Lung (tissue), 12 donors: ENCODE measurements around the gene CLCN1. TPM values are rescaled to one million over a fixed set of nuclear protein-coding genes. Genes with fewer than 3 reads are reported as not detected.
A peak's percentile ranks its signal among the peaks of the same experiment; 100 is the strongest.

Experiments used
- ATAC-seq: fragments of 200-7000 bp; cut with Tn5 transposase; one replicate; pipeline ENCODE4 v1.9.1; 2020; ENCODE audit warnings: moderate number of reproducible peaks; ENCODE audit not compliant: insufficient read depth, low FRiP score
- DNase-seq, 3 donors: peaks; one replicate each; pipeline ENCODE4 v3.0.0-alpha.2; 2013 to 2017
- H3K27ac ChIP-seq, 2 donors: one replicate each; pipeline ENCODE4 v1.5.1; 2013; ENCODE audit warnings: mild to moderate bottlenecking in 2 of 2, moderate library complexity in 2 of 2, control low read depth in 1 of 2, inconsistent platforms in 1 of 2, low read depth in 1 of 2, low read length in 1 of 2
- H3K27me3 ChIP-seq, 3 donors: one replicate each; pipeline ENCODE4 v1.5.1; 2013; ENCODE audit warnings: low read length in 2 of 3; ENCODE audit not compliant: control insufficient read depth in 3 of 3, insufficient read depth in 3 of 3
- H3K36me3 ChIP-seq, 4 donors: one replicate each; pipeline ENCODE4 v1.5.1; 2013; ENCODE audit warnings: low read length in 4 of 4, mild to moderate bottlenecking in 1 of 4, moderate library complexity in 1 of 4; ENCODE audit not compliant: control insufficient read depth in 4 of 4, insufficient read depth in 4 of 4
- H3K4me1 ChIP-seq, 5 donors: one replicate each; pipeline ENCODE4 v1.5.1; 2013; ENCODE audit warnings: low read length in 5 of 5, mild to moderate bottlenecking in 2 of 5, moderate library complexity in 1 of 5; ENCODE audit not compliant: control insufficient read depth in 5 of 5, insufficient read depth in 5 of 5
- H3K4me3 ChIP-seq: one replicate; pipeline ENCODE4 v1.5.1; 2013; ENCODE audit warnings: mild to moderate bottlenecking, control low read depth, moderate library complexity
- H3K9ac ChIP-seq, 2 donors: one replicate each; pipeline ENCODE4 v1.5.1; 2013; ENCODE audit warnings: low read length in 2 of 2, control low read depth in 1 of 2; ENCODE audit not compliant: insufficient read depth in 1 of 2
- H3K9me3 ChIP-seq, 4 donors: one replicate each; pipeline ENCODE4 v1.5.1; 2013; ENCODE audit warnings: low read length in 3 of 4, mild to moderate bottlenecking in 1 of 4, moderate library complexity in 1 of 4; ENCODE audit not compliant: control insufficient read depth in 4 of 4, insufficient read depth in 3 of 4
- WGBS, 2 donors: extraction: QIAGEN DNeasy Blood & Tissue Kit; methylation state at CpG; one replicate each; pipeline ENCODE4 v1.1.7; 2013; 5-methylcytosine and 5-hydroxymethylcytosine counted together
- polyA plus RNA-seq, 2 donors: library from polyadenylated mRNA; stranded (reverse); fragments of 200-250 nt; gene quantifications; one replicate each; pipeline ENCODE4 v1.2.1, GENCODE V29; 2013
- total RNA-seq, 2 donors: library from RNA; depleted of rRNA in 1 of 2; stranded (reverse); fragments of >200 nt in 1 of 2; gene quantifications; one replicate each; pipeline ENCODE4 v1.2.1, GENCODE V29; 2014 to 2021
- TF ChIP-seq, protein P1 (sequence below): IDR thresholded peaks from 2 replicates; pipeline ENCODE4 v1.5.1; 2012; ENCODE audit warnings: mild to moderate bottlenecking; ENCODE audit errors: control extremely low read depth, extremely low read depth
- donor health status: control.
- donor health status: control.
- donor health status: Bipolar disorder and iron deficiency.
- donor health status: healthy.
- donor health status: DM: yes; HTN: yes; CAD: no.

The CLCN1 gene
- total and polyA plus RNA-seq, 4 donors: 0.06 to 0.18 TPM; not detected in 2

DNA sequence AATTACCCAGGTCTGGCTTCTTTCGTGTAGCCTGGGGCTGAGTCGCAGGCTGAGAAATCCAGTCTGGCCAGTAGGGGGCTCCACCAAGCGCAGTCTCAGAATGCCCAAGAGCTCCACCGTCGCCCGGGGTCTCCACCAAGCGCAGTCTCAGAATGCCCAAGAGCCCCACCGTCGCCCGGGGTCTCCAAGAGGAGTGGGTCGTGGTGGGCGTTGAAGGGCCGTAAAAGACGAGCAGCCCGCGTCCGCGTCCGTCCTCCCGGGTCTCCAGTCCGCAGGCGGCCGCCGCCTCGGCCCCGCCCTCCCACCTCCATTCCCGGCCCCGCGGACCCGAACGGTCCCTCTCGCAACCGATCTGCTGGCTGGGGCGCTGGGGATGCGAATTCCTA lies 64.3 kb downstream of the CLCN1 start:
- 0 to 1% methylated on average over 30 to 35 of the region's 35 CpGs for WGBS, 2 donors
- H3K9me3 ChIP-seq: no peaks in the 10 kb centered on the region
- peak; percentile 53 for ATAC-seq
- no peaks in the 10 kb centered on the region for H3K27me3 ChIP-seq
- peak; percentile 93 to 95 (median 94) for DNase-seq
- H3K4me3 ChIP-seq: peak overlapping the region; percentile 67
- TF ChIP-seq, protein P1, sequence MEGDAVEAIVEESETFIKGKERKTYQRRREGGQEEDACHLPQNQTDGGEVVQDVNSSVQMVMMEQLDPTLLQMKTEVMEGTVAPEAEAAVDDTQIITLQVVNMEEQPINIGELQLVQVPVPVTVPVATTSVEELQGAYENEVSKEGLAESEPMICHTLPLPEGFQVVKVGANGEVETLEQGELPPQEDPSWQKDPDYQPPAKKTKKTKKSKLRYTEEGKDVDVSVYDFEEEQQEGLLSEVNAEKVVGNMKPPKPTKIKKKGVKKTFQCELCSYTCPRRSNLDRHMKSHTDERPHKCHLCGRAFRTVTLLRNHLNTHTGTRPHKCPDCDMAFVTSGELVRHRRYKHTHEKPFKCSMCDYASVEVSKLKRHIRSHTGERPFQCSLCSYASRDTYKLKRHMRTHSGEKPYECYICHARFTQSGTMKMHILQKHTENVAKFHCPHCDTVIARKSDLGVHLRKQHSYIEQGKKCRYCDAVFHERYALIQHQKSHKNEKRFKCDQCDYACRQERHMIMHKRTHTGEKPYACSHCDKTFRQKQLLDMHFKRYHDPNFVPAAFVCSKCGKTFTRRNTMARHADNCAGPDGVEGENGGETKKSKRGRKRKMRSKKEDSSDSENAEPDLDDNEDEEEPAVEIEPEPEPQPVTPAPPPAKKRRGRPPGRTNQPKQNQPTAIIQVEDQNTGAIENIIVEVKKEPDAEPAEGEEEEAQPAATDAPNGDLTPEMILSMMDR: peak; percentile 55
- peaks cover 0 to 22% (median 12%) of the 10 kb centered on the region in 4 donors for H3K36me3 ChIP-seq
- H3K27ac ChIP-seq: peak overlapping the region; percentile 99
- peaks cover 14 to 45% (median 26%) of the 10 kb centered on the region in 5 donors for H3K4me1 ChIP-seq
- H3K9ac ChIP-seq: peak overlapping the region; percentile 75 to 86

GRCh38 chr7:143380646-143381426 lies 64.9 kb downstream of the CLCN1 start, which contains the start of gene ZYX:
Gene ZYX, plus strand, starts transcription at chr7:143381345. Its CDS starts 227 bp downstream, at chr7:143381572.
- peaks cover 0 to 23% (median 13%) of the 10 kb centered on the region in 4 donors for H3K36me3 ChIP-seq
- TF ChIP-seq, protein P1: no peak
- no peaks in the 10 kb centered on the region for H3K9me3 ChIP-seq
- WGBS, 2 donors: 0 to 1% methylated on average over 50 to 72 of the region's 72 CpGs
- DNase-seq (peak; percentile 96 to 97 (median 97)), ATAC-seq (peak; percentile 85)
- H3K4me3 ChIP-seq: peak within 1 kb of the TSS; percentile 81
- no peaks in the 10 kb centered on the region for H3K27me3 ChIP-seq
- peak within 1 kb of the TSS; percentile 75 to 86 for H3K9ac ChIP-seq
- peak within 1 kb of the TSS; percentile 99 for H3K27ac ChIP-seq
- H3K4me1 ChIP-seq: peaks cover 15 to 48% (median 26%) of the 10 kb centered on the region in 5 donors

DNA sequence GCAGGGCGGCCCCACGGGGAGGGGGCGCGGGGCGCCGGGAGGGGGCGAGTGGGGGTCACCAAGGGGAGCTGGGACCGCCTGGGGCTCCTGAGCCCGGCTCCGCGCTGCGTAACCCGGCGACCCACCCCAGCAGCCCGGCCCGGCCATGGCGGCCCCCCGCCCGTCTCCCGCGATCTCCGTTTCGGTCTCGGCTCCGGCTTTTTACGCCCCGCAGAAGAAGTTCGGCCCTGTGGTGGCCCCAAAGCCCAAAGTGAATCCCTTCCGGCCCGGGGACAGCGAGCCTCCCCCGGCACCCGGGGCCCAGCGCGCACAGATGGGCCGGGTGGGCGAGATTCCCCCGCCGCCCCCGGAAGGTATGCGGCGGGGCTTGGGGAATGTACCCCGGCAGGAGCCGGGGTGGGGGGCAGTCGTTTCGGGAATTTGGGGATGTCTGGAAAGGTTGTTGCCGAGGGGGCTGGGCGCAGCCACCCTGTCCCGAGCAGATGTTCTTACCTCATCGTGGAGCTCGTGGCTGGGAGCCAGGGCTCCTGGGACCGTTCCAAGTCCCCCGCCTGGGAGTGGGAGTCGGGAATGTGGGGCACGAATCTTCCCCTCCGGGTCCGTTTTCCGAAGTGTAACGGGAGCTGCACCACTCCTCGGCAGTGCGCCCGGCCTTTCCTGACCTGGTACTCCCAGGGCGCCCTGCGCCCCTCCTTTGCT lies 65.7 kb downstream of the CLCN1 start:
- H3K9me3 ChIP-seq: no peaks in the 10 kb centered on the region
- peak overlapping the region; percentile 81 for H3K4me3 ChIP-seq
- TF ChIP-seq, protein P1: no peak
- ATAC-seq: no peak
- peak overlapping the region; percentile 99 for H3K27ac ChIP-seq
- peaks cover 15 to 54% (median 31%) of the 10 kb centered on the region in 5 donors for H3K4me1 ChIP-seq
- peak; percentile 90 to 94 (median 93) for DNase-seq
- peak overlapping the region; percentile 28 to 72 for H3K9ac ChIP-seq
- no peaks in the 10 kb centered on the region for H3K27me3 ChIP-seq
- H3K36me3 ChIP-seq: peaks cover 0 to 28% (median 16%) of the 10 kb centered on the region in 4 donors
- WGBS, 2 donors: 0 to 2% methylated on average over 45 to 64 of the region's 64 CpGs
